NT2/D1 (cell line): ENCODE results near the gene ZBTB32.
A peak's percentile ranks its signal among the peaks of the same experiment; 100 is the strongest.

ENCODE experiments used
- DNase-seq: peaks from one replicate; pipeline ENCODE4 v3.0.0-alpha.2; 2011; ENCODE audit warnings: low read depth, low spot score
- H3K27me3 ChIP-seq: 2 replicates; pipeline ENCODE4 v1.6.0; 2011; ENCODE audit warnings: mild to moderate bottlenecking; ENCODE audit not compliant: insufficient read length, insufficient read depth
- H3K36me3 ChIP-seq: 2 replicates; pipeline ENCODE4 v1.6.1; 2011; ENCODE audit warnings: mild to moderate bottlenecking, low read length, mixed read lengths; ENCODE audit not compliant: insufficient read depth, insufficient read length
- H3K4me1 ChIP-seq: 2 replicates; pipeline ENCODE4 v1.5.1; 2011; ENCODE audit not compliant: insufficient read depth, insufficient read length
- H3K4me3 ChIP-seq: 2 replicates; pipeline ENCODE4 v1.5.1; 2011; ENCODE audit warnings: low read depth; ENCODE audit not compliant: insufficient read length
- H3K9ac ChIP-seq: 2 replicates; pipeline ENCODE4 v1.6.0; 2011; ENCODE audit warnings: low read depth; ENCODE audit not compliant: insufficient read length
- H3K9me3 ChIP-seq: 2 replicates; pipeline ENCODE4 v1.5.1; 2011; ENCODE audit warnings: mild to moderate bottlenecking, low read length; ENCODE audit not compliant: insufficient read depth
- SUZ12 ChIP-seq: IDR thresholded peaks from 2 replicates; pipeline ENCODE4 v1.6.1; 2011; ENCODE audit not compliant: insufficient read length, insufficient read depth; ENCODE audit errors: extremely low read depth
- YY1 ChIP-seq: IDR thresholded peaks from 2 replicates; pipeline ENCODE4 v1.6.1; 2011; ENCODE audit not compliant: insufficient read length, insufficient read depth
- ZNF274 ChIP-seq: IDR thresholded peaks from 2 replicates; pipeline ENCODE4 v1.6.1; 2011; ENCODE audit warnings: mild to moderate bottlenecking, low read depth, low read length

Gene ZBTB32

GRCh38 chr19:35734273-35734672 lies 29.9 kb downstream of the ZBTB32 start:
- DNase-seq = no peak
- Histone ChIP-seq H3K4me1 (peaks cover 2% of the 10 kb centered on the region), H3K27me3 (no peaks in the 10 kb centered on the region), H3K36me3 (peaks cover 95% of the 10 kb centered on the region), H3K4me3 (no peak overlapping the region), H3K9me3 (no peaks in the 10 kb centered on the region), H3K9ac (no peak overlapping the region)
- no peak for TF ChIP-seq ZNF274
- TF ChIP-seq YY1 = no peak
- no peak for TF ChIP-seq SUZ12

DNA sequence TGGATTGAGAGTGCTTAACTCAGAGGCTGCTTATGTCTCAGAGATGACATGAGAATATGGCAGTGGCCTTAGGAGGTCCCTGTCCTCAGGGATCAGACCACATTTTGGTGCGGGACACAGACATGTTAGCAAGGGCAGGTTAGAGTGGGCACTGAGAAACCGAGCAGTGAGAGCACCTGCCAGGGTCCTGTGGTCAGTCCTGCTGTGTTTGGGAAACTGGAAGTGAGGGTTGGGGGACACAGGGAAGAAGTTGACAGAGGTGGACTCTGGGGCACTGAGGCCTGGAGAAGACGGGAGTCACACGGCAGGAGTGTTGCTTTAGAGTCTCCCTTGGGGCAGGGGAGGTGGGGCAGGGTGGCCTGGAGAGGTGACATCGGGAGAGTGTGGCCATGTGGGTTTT lies 30.5 kb downstream of the ZBTB32 start:
- no peak for TF ChIP-seq YY1
- no peak for TF ChIP-seq SUZ12
- TF ChIP-seq ZNF274 = no peak
- no peaks in the 10 kb centered on the region for H3K9me3 ChIP-seq
- peaks cover 4% of the 10 kb centered on the region for H3K4me1 ChIP-seq
- H3K9ac ChIP-seq = no peak overlapping the region
- DNase-seq = no peak
- no peaks in the 10 kb centered on the region for H3K27me3 ChIP-seq
- no peak overlapping the region for H3K4me3 ChIP-seq
- peaks cover 90% of the 10 kb centered on the region for H3K36me3 ChIP-seq

DNA sequence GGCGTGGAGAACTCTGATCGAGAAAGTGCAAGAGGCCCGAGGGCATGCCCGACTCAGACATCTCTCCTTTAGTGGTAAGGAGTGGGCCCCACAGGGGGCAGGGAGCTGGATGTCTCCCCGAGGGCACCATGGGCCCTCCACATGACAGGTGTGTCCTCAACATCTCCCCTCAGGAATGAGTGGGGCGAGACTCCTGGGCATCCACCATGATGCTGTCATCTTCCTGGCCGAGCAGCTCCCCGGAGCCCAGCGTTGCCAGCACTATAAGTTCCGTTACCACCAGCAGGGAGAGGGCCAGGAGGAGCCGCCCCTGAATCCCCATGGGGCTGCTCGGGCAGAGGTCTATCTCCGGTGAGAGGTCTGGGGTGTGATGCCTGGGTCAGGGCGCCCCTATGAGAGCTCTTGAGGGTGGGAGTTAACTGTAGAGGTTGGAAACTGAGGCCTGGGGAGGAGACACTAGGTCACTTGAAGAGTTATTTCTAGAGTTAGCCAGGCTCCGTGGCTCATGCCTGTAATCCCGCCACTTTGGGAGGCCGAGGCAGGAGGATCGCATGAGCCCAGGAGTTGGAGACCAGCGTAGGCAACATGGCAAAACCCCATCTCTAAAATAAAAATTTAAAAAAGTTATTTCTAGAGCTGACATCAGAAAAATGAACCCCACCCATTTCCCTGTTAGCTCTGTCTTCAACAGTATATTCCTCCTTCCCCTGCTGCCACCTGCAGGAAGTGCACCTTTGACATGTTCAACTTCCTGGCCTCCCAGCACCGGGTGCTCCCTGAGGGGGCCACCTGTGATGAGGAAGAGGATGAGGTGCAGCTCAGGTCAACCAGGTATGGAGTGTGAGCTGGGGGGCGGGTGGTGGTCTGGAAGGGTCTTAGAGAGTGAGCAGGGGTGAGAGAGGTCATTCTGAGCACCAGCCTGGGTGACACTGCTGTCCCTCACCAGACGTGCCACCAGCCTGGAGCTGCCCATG lies 32.8 kb downstream of the ZBTB32 start:
- Histone ChIP-seq H3K36me3 (peaks cover 69% of the 10 kb centered on the region), H3K9me3 (no peaks in the 10 kb centered on the region), H3K27me3 (no peaks in the 10 kb centered on the region), H3K4me3 (no peak overlapping the region), H3K9ac (no peak overlapping the region), H3K4me1 (peaks cover 4% of the 10 kb centered on the region)
- no peak for DNase-seq
- TF ChIP-seq ZNF274 (no peak), SUZ12 (no peak), YY1 (no peak)

DNA sequence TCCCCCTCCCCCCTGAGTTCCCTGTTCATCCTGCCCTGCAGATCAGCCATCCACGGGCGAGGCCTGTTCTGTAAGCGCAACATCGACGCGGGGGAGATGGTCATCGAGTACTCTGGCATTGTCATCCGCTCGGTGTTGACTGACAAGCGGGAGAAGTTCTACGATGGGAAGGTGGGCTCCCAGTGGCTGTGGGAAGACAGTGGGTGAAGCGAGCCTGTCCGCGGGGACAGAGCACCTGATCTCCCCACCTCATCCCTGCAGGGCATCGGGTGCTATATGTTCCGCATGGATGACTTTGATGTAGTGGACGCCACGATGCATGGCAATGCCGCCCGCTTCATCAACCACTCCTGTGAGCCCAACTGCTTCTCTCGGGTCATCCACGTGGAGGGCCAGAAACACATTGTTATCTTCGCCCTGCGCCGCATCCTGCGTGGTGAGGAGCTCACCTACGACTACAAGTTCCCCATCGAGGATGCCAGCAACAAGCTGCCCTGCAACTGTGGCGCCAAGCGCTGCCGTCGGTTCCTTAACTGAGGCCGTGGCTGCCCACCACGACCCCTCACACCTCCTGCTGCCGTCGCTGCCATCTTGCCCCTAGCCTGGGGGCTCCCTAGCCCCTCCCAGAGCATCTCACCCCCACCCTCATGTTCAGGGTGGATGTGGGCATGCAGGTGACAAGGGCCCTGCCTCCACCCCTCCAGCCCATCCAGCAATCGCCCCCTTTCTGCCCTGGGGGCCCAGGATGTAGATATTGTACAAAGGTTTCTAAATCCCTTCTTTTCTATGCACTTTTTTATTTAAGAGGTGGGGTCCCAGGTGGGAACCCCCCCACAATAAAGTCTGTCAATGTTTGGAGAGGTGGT lies 33.9 kb downstream of the ZBTB32 start:
- H3K4me3 ChIP-seq = no peak overlapping the region
- no peak overlapping the region for H3K9ac ChIP-seq
- H3K36me3 ChIP-seq = peaks cover 70% of the 10 kb centered on the region
- H3K4me1 ChIP-seq = peaks cover 6% of the 10 kb centered on the region
- TF ChIP-seq YY1 = no peak
- no peak for TF ChIP-seq ZNF274
- no peak for TF ChIP-seq SUZ12
- no peak for DNase-seq
- H3K27me3 ChIP-seq = no peaks in the 10 kb centered on the region
- no peaks in the 10 kb centered on the region for H3K9me3 ChIP-seq

GRCh38 chr19:35738887-35739229 lies 34.5 kb downstream of the ZBTB32 start:
- Histone ChIP-seq H3K4me3 (no peak overlapping the region), H3K9ac (no peak overlapping the region), H3K9me3 (no peaks in the 10 kb centered on the region), H3K27me3 (no peaks in the 10 kb centered on the region), H3K4me1 (peaks cover 6% of the 10 kb centered on the region), H3K36me3 (peaks cover 65% of the 10 kb centered on the region)
- TF ChIP-seq SUZ12 (no peak), YY1 (no peak), ZNF274 (no peak)
- no peak for DNase-seq

GRCh38 chr19:35739275-35740107 lies 35.1 kb downstream of the ZBTB32 start:
- peaks cover 9% of the 10 kb centered on the region for H3K4me1 ChIP-seq
- DNase-seq = no peak
- H3K27me3 ChIP-seq = no peaks in the 10 kb centered on the region
- no peak for TF ChIP-seq ZNF274
- no peak for TF ChIP-seq SUZ12
- no peak for TF ChIP-seq YY1
- H3K9me3 ChIP-seq = no peaks in the 10 kb centered on the region
- H3K9ac ChIP-seq = peak overlapping the region; percentile 68
- H3K4me3 ChIP-seq = peak overlapping the region; percentile 53
- peaks cover 62% of the 10 kb centered on the region for H3K36me3 ChIP-seq
